ENCODE measurements around the gene UCHL1. TPM values are rescaled to one million over a fixed set of nuclear protein-coding genes. Genes with fewer than 3 reads are reported as not detected.

Gene UCHL1
- total RNA-seq, 1 donor from 2014 or later: 807 TPM

DNA sequence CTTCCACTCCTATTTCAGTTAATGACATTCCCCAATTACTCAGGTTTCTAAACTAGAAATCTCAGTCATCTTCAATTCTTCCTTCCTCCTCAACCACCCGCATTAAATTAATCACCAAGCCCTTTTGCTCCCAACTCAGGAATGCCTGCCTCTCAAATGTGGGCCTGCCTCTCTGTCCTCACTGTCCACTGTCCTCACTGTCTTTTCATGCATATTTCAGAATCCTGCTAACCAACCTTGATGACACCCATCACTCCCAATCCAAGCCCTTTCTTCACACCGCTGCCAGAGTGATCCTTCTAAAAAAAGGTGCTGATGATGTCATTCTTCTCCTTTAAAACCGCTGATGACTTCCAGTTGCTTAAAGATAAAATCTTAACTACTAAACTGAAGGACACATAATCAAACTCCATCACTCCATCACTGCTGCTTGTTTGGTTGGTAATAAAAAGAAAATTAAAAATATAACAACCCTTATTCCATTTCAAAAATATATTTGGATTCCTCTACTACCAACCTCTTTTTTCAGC, 37.2 kb upstream of the UCHL1 start:
- Mint-ChIP-seq H3K27me3 (ENCODE audit: low read depth) (no peaks in the 10 kb centered on the region), H3K9me3 (ENCODE audit: low read depth) (no peaks in the 10 kb centered on the region), H3K36me3 (ENCODE audit: low read depth) (no peaks in the 10 kb centered on the region), H3K4me1 (ENCODE audit: low read depth) (peaks cover 24% of the 10 kb centered on the region), H3K27ac (ENCODE audit: unreplicated experiment) (no peak overlapping the region), H3K4me3 (ENCODE audit: unreplicated experiment) (no peak overlapping the region)
- TF ChIP-seq, protein P1, sequence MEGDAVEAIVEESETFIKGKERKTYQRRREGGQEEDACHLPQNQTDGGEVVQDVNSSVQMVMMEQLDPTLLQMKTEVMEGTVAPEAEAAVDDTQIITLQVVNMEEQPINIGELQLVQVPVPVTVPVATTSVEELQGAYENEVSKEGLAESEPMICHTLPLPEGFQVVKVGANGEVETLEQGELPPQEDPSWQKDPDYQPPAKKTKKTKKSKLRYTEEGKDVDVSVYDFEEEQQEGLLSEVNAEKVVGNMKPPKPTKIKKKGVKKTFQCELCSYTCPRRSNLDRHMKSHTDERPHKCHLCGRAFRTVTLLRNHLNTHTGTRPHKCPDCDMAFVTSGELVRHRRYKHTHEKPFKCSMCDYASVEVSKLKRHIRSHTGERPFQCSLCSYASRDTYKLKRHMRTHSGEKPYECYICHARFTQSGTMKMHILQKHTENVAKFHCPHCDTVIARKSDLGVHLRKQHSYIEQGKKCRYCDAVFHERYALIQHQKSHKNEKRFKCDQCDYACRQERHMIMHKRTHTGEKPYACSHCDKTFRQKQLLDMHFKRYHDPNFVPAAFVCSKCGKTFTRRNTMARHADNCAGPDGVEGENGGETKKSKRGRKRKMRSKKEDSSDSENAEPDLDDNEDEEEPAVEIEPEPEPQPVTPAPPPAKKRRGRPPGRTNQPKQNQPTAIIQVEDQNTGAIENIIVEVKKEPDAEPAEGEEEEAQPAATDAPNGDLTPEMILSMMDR (IDR thresholded peaks at IDR 0.05): no peak
- DNase-seq (ENCODE audit: low spot score): no peak

DNA sequence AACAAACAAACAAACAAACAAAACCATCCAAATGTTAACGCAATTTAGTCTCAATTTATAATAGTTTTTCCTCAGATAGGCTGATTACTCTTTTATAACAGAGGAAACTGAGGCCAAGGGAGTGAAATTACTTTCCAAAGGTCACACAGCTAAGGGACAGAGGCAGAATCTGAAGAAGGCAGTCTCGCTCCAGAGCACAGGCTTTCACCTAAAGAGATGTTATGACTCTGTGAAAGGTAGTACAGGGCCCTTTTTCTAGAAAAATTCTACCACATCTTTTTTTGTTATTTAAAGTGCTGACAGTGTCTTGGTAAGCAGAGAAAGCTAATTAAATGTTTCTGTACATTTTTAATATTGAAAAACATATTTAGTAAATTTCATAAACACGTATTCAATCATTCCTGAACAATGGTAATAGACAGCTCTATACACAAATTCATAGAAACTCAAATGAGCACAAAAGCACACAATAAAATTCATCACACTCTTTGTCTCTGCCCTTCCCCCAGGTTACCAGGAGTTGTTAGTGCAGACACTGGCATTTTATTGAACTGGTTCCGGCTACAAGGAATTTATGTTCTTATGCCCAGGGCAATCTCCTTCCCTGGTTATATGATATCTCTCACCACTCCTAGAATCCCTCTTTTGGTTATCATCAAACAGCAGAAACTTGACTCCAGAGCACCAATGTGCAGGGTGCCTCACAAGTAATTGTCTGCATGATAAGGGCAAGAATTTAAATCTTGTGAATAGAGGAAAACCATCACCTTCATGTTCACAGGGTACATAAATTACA, 34.7 kb upstream of the UCHL1 start:
- TF ChIP-seq, protein P1 (IDR thresholded peaks at IDR 0.05): no peak
- Mint-ChIP-seq H3K36me3 (ENCODE audit: low read depth) (no peaks in the 10 kb centered on the region), H3K27ac (ENCODE audit: unreplicated experiment) (no peak overlapping the region), H3K27me3 (ENCODE audit: low read depth) (no peaks in the 10 kb centered on the region), H3K4me1 (ENCODE audit: low read depth) (peaks cover 4% of the 10 kb centered on the region), H3K4me3 (ENCODE audit: unreplicated experiment) (no peak overlapping the region), H3K9me3 (ENCODE audit: low read depth) (no peaks in the 10 kb centered on the region)
- DNase-seq (ENCODE audit: low spot score): no peak

DNA sequence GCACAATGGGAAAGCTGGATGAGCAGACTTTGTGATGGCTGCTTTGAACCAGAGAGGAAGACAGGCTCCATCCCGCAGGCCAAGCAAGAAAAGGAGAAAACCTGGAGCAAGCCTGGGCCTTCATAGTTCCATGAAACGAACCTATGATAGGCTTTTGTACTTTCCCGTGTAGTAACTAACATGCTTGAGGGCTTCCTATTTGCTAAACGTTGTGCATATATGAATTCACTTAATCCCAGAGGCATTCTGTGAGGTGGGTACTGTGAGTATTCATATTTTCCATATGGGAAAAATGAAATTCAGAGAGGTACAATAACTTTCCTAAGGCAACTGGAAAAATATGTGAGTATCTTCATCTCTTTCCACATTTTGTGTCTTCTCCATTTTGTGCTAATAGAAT, 28.8 kb upstream of the UCHL1 start:
- Mint-ChIP-seq H3K27me3 (ENCODE audit: low read depth) (no peaks in the 10 kb centered on the region), H3K36me3 (ENCODE audit: low read depth) (no peaks in the 10 kb centered on the region)
- no peak for DNase-seq (ENCODE audit: low spot score)

DNA sequence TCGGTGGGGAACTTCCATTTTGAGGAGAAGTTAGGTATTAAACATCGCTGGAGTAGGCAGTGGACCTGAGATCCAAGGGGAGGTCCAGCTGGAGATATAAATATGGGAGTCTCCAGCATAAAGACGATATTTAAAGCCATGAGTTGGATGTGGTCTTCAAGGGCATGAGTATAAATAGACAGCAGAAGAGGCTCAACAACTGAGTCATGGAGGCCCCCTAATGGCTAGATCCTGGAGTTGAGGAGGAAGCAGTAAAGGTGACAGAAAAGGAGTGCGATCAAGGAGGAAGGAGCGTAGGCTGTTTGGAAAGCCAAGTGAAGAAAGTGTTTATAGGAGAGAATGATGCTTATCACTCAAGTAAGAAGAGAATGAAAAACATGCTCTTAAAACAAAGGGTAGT, 24.3 kb upstream of the UCHL1 start:
- no peaks in the 10 kb centered on the region for H3K27me3 Mint-ChIP-seq (ENCODE audit: low read depth)
- H3K4me3 Mint-ChIP-seq (ENCODE audit: unreplicated experiment): no peak overlapping the region
- H3K27ac Mint-ChIP-seq (ENCODE audit: unreplicated experiment): no peak overlapping the region
- H3K36me3 Mint-ChIP-seq (ENCODE audit: low read depth): no peaks in the 10 kb centered on the region
- no peaks in the 10 kb centered on the region for H3K9me3 Mint-ChIP-seq (ENCODE audit: low read depth)
- TF ChIP-seq, protein P1 (IDR thresholded peaks at IDR 0.05): peak; percentile 13
- H3K4me1 Mint-ChIP-seq (ENCODE audit: low read depth): no peaks in the 10 kb centered on the region
- no peak for DNase-seq (ENCODE audit: low spot score)

More for the DNA sequence above, 28.8 kb upstream of the UCHL1 start:
- TF ChIP-seq, protein P1 (IDR thresholded peaks at IDR 0.05): no peak
- Mint-ChIP-seq H3K4me1 (ENCODE audit: low read depth) (no peaks in the 10 kb centered on the region), H3K27ac (ENCODE audit: unreplicated experiment) (no peak overlapping the region), H3K4me3 (ENCODE audit: unreplicated experiment) (no peak overlapping the region), H3K9me3 (ENCODE audit: low read depth) (no peaks in the 10 kb centered on the region)

DNA sequence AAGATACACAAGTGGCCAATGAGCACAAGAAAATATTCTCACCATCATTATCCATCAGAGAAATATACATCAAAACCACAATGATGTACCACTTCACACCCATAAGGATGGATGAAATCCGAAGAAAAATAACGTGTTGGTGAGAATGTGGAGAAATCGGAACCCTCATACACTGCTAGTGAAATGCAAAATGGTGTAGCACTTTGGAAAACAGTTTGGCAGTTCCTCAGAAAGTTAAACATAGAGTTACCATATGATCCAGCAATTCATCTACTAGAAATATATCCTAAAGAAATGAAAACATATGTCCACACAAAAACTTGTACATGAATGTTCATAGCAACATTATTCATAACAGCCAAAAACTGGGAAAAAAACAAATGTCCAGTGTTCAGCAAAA, 23.9 kb upstream of the UCHL1 start:
- no peaks in the 10 kb centered on the region for H3K4me1 Mint-ChIP-seq (ENCODE audit: low read depth)
- no peak for DNase-seq (ENCODE audit: low spot score)
- no peak overlapping the region for H3K27ac Mint-ChIP-seq (ENCODE audit: unreplicated experiment)
- TF ChIP-seq, protein P1 (IDR thresholded peaks at IDR 0.05): no peak
- H3K36me3 Mint-ChIP-seq (ENCODE audit: low read depth): no peaks in the 10 kb centered on the region
- H3K4me3 Mint-ChIP-seq (ENCODE audit: unreplicated experiment): no peak overlapping the region
- H3K9me3 Mint-ChIP-seq (ENCODE audit: low read depth): no peaks in the 10 kb centered on the region
- H3K27me3 Mint-ChIP-seq (ENCODE audit: low read depth): no peaks in the 10 kb centered on the region
